GM18873 (cell line): ENCODE measurements around the gene GPATCH8.
"Not testable (repeated sequence)": the region's sequence is repeated elsewhere in the genome, so short reads cannot be mapped to it uniquely, and the experiment has no call there.

Source experiments
- ATAC-seq: cut with Tn5 transposase; IDR thresholded peaks from one replicate; pipeline ENCODE4 v1.9.1; 2021; ENCODE audit warnings: mild to moderate bottlenecking, moderate library complexity, moderate number of reproducible peaks; ENCODE audit not compliant: unreplicated experiment, low FRiP score

Gene GPATCH8

DNA sequence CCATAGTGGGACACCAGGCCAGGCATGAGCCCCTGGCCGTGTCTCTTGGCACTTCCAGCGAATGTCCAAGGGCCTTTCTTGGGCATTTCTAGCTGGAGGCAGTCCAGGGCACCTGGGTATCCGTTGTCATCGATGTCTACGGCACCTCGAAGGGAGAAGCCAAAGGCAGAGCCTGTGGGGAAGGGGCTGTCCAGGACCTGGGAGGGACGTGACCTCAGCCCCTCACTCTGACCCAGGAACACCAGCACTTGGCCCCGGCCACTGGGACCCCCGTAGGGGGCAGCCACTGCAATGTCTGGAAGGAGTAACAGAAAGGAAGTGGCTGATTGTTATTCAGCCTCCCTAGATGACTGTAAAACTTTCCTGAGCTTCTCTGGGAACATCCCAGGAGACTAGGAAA is 122.4 kb downstream of the GPATCH8 start:
- no peak for ATAC-seq

DNA sequence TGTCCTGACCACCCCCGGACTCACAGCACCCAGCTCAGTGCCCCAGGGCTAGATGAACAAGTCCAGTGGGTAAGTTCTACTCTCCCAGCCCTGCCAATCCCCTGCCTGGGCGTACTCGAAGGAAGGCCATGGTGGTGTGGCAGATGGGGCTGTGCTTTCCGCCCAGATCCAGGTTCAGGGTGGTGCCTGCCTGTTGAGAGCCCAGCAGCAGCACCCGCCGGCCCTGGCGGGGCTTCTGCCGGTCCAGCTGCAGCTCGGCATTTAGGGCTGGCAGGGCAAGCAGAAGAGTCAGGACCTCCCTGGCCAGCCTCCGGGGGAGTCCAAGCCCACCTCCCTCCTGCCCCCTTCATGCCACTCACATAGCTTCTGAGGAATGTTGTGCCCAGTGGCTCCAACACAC is 123.3 kb downstream of the GPATCH8 start:
- ATAC-seq: no peak

DNA sequence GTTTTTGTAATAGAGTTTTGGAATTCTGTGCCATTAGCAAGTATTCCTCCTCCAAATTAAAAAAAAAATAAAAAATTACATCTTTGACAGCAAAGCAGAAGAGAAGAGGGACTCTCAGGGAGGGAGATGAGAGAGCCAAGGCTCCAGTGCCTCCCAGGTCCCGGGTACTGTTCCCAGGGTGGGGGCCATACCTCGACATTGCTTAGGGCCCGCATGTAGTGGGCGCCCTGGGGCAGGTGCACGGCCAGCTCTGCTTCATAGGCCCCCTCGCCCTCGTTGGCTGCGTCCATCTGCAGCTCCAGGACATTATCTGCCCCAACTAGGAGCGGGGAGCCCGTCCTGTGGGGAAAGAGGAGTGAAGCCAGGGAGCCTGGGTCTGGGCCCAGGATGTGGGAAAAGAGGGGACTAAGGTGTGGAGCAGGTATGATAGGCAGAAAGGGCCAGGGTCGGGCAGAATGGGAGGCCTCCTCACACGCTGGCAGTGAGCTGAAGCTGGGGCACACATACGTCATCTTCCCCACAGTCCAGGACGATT is 125.0 kb downstream of the GPATCH8 start:
- no peak for ATAC-seq

DNA sequence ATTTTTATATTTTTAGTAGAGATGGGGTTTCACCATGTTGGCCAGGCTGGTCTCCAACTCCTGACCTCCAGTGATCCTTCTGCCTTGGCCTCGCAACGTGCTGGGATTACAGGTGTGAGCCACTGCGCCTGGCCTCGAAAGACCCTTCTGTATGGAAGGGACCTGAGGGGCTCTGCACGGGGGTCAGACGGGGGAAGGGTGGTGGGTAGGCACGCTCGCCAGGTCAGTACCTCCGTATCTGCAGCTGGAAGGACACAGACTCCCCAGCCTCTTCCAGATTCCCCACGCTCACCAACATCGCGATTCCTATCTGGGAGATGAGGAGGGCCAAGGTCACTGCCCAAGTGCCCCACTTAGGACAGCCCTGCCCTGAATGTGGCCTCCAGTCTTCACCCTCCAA is 126.4 kb downstream of the GPATCH8 start:
- no peak for ATAC-seq

DNA sequence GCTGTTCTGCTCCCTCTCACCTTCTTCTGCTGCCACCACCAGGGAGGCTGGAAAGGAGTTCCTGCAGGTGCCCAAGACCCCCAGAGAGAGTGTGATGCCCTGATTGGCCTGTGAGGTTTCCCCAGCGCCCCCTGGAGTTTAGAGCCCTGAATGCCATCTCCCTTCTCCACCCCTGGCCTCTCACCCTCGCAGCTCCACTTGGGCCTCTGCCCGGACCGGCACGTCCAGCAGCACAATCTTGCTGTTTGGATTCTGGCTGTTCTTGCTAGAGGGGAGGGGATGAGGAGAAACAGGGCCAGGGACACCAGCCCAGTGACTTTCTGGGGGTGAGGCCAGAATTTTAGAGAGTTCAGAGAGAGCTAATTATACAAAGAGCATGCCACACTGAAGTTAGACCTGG is 127.1 kb downstream of the GPATCH8 start:
- ATAC-seq: no peak

DNA sequence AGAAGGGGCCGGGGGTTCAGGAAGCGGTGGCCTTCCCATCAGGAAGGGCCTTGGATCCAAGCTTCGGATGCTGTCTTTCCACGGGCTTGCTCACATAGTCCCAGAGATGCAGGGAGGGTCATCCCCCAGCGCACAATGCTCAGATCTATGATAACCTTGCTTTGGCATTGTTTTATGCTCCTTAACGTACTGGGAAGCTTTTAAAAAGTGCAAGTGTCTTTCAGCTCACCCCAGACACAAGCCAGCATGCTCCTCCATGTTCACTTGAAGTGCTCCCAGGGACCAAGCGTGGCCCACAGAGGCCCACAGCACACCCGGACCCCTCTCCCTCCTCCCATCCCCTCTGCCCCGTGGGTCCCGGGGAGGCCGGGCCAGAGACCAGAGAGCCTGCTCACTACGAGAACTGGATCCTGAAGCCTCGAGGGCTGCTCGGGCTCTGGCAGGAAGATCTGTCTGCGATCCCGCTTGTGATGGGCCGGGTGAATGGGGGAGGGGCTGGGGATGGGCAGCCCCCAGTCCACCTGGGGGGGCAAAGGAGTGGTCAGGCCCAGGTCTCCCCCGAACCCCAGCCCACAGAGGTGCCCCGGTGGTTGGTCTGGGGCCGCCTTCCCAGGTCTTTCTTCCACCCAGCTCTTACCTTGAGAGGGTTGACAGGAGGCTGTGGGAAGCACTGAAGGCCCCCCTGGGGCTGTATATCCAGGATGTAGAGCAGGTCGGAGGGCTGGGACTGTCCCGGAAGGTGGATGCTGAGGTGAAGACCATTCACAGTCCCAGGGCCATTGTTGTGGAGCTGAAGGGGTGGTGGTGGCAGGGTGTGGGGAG is 127.8 kb downstream of the GPATCH8 start:
- no peak for ATAC-seq

DNA sequence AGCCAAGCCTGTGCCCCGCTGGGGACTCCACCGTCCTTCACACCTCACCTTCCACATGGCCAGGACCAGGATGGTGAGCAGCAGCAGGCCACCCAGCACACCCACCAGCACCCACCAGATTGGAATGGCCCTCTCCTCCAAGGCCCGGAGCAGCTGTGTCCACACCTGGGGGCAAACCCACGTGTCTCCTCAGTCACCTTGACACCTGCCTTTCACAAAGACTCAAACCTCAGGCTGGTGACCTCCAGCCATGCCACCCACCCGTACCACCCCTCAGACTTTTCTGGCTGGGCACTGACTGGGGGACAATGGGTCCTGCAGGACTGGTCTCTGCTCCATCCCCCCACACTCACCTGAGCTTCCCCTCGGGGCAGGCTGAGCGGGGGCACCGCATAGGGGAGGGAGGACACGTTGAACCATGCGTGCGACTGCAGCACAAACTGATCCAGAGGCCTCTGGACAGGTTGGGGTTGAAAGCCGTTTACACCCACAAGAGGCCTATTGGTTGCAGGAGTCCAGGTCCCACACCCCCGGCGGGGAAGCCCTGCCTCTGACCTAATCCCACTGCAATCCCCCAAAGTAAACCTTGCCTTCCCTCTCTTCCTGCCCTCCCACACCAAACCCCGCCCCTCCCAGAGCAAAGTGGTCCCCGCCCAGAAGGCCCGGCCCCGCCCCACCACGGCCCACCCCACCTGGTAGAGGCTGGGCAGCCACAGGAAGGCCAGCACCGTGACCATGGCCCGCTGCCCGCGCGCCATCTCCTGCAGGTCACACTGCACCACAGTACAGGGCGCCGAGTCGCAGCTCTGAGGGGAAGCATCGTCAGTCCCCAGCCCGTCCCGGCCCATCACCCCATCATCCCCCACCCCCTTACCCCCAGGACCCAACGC is 128.7 kb downstream of the GPATCH8 start:
- no peak for ATAC-seq

DNA sequence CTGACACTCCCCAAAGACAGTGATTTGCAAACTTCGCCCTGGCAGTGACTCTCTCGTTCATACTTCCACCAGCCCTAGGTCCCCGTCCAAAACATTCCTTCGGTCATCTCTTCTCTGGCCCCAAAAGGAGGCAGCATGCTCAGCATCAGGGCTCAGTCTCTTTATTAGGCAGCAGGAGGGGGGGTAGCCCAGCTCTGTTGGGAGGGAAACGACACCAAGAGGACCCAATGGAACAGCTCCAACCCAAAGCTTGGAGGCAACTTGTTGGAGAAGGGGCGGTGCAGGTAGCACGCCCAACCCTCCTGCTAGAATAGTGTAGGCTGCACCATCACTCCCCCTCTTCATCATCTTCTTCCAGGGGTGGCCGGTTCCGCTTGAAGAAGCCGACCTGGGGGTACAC is 131.2 kb downstream of the GPATCH8 start:
- no peak for ATAC-seq

DNA sequence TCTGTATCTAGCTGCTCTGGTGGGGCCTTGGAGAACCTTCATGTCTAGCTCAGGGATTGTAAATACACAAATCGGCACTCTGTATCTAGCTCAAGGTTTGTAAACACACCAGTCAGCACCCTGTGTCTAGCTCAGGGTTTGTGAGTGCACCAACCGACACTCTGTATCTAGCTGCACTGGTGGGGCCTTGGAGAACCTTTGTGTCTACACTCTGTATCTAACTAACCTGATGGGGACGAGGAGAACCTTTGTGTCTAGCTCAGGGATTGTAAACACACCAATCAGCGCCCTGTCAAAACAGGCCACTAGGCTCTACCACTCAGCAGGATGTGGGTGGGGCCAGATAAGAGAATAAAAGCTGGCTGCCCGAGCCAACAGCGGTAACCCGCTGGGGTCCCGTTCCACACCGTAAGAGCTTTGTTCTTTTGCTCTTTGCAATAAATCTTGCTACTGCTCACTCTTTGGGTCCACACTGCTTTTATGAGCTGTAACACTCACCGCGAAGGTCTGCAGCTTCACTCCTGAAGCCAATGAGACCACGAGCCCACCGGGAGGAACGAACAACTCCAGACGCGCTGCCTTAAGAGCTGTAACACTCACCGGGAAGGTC is 133.7 kb downstream of the GPATCH8 start:
- not testable (repeated sequence) for ATAC-seq

DNA sequence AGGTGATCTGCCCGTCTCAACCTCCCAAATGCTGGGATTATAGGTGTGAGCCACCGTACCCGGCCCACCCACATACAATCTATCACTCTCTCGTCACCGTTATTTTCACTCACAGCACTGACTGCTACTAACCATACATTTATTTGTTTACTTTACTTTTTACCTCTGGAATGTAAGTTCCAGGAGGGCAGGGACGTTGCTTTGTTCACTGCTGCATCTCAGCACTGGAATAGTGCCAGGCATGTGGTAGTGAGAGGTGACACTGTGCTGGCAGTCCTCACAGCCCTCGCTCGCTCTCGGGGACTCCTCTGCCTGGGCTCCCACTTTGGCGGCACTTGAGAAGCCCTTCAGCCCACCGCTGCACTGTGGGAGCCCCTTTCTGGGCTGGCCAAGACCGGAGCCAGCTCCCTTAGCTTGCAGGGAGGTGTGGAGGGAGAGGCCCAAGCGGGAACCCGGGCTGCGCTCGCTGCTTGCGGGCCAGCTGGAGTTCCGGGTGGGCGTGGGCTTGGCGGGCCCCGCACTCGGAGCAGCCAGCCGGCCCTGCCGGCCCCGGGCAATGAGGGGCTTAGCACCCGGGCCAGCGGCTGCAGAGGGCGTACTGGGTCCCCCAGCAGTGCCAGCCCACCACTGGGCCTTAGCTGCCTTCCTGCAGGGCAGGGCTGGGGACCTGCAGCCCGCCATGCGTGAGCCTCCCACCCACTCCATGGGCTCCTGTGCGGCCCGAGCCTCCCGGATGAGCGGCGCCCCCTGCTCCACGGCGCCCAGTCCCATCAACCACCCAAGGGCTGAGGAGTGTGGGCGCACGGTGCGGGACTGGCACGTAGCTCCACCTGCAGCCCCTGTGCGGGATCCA is 134.6 kb downstream of the GPATCH8 start:
- not testable (repeated sequence) for ATAC-seq

DNA sequence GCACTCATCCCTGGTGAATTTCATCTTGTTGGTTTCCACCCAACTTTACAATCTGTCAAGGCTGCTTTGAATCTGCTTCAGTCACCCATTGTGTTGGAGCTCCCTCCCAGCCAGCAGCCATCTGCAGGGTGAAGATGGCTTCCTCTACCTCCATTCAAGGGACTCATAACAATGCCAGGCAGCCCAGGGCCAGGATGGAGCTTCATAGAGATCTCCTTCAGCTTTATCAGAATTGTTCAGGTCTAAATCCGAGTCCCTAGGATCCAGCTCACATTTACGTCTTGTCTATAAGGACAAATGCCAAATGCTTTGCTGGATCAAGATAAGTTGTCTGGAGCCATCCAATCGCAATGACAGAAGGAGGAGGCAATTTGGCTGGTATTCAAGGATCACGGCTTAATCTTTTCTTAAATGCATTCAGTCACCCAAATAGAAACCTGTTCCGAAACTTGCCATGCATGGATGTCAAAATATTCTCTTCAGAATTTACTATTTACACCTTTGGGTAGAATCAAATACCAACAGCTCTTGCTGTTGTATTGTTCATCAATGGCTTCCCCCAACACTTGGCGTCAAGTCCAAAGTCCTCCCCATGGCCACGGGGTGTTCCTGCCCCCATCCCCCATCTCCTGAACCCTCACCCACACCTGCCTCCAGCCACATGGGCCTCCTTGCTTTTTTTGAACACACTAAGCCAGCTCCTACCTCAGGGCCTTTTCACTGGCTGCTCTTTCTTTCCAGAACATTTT is 135.8 kb downstream of the GPATCH8 start:
- ATAC-seq: no peak

DNA sequence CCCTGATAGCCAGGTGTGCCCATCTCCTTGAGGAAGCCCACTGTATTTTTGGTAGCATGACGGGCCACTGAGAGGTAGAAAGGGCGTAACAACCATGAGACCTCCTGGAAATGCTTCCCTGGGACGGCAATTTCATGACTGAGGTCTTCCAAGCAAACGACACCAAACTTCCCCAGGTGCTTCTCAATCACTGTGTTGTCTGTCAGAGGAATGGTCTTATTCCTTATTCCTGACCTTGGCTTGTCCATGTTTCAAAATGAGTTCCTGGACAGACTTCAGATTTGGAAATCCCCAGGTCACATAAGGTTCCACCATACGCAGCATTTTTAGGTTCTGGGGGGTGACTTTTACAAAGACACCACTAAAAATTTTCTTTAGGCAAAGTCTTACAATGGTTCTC is 138.2 kb downstream of the GPATCH8 start:
- not testable (repeated sequence) for ATAC-seq

DNA sequence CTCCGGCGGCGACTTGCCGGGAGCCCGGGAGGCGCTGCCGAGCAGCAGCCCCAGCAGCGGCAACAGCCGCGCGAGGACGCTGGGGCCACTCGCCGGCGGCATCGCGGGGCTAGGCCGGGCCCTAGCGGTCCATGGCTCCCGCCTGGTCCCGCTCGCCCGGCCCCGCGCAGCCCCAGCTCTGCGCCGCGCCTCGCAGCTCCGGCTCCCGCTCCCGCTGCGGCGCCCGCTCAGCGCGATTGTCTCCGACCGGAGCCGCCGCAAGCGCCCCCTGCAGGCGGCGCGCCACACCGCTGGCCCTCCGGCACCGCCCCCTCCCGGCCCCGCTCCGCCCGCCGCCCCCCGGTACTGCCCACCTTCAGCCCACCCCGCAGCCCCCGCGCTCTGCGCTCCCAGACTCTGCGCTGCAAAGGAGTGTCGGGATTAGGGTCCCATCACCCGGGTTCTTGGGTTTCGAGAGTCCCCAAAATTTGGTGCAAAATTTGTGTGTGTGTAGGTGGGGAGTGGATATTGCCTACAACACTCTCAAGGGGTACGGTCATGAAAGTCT is 139.5 kb downstream of the GPATCH8 start, which contains the start of gene FAM171A2:
FAM171A2 (minus strand) TSS at position 241 of the 547 bp plus-strand sequence; CDS start at position 102, 139 bp downstream.
- ATAC-seq: no peak

DNA sequence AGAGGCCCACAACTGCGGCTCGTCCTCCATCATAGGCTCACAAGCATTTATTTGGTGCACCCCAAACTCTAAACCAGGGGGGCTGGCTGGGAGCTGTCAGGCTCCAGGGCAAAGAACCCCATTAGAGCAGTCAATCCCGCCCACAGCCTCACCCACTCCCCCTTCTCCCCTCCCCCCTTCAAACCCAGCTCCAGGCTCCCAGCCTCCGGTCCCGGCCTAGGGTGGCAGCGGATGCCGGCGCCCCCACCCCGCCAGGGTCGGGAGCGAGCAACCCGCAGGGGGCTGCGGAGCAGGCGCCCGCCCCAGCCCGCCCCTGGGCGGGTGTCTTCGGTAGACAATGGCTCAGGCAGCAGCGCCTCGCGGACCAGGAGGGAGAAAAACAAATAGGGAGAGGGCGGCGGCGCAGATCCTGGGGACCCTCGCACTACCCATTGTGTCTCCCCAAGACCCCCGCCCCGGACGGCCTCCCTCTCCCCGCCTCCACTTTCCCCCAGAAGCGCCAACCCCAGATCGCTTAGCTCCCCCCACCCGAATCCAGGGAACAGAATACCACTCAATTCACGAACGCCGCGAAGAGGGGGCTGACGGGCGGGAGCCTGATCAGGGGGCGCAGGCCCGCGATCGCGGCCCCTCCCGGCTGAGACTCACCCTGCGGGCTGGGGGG is 140.1 kb downstream of the GPATCH8 start:
- no peak for ATAC-seq

DNA sequence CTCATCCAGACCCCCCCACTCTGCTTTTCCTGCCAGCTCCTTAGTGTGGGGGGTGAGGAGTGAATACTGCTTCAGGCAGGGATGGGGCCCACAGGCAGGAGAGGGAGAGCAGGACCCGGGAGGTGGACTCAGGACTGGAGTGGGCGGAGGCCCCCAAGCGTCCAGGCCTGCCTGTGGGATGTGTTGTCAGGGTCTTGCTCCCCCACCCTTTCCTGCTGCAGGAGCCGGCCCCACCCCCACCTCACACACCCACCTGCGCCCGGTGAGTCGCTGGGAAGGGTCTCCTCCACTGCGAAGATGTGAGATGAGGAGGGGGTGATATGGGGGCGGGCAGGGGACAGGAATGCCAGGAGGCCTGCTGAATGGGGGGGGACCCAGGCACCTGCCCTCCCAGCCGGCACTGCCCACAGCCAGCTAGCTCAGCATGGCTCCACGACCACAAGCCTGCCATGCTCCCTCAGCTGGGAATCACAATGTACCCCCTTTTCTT is 140.7 kb downstream of the GPATCH8 start:
- ATAC-seq: no peak

DNA sequence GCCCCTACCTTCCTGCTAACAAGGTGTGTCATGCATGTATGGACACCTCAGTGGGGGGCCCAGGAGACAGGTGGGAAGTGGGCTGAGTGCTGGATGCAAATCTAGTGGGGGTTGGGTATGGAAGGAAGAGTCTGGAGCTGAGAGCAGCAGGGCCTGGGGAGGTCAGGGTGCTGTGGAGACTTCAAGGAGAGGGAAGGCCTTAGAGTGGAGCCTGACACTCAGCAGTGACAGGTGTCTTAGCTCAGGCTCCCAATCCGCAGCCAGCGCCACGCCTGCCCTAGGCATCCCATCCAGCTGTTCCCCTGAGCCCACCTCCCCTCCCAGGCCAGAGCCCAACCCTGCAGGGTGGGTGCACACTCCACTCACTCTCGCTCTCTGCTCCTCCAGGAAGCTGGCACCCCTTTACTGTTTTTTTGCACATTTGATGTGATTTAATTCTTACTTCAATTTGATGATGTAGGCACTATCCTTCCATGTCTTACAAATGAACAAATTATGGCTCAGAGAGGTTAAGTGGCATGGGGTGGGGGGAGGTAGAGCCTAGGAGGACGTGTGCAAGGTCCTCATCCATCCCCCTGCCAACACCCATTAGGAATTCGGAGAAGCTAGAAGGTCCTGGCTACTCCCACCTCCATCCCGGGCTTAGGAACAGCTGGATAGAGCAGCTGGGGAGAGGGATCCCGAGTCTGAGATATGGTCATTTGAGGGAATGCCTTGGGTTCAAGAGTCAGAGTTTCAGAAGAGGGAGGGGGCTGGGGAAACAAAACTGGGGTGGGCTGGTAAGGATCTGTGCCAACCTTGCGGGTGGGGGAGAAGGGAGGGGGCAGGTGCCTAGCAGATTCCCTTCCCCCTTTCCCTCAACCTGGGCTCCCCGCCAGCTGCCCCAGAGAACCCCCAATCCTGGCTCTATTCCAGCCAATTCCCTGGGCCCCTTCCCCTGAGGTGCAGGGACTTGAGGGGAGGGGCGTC is 141.6 kb downstream of the GPATCH8 start:
- no peak for ATAC-seq

DNA sequence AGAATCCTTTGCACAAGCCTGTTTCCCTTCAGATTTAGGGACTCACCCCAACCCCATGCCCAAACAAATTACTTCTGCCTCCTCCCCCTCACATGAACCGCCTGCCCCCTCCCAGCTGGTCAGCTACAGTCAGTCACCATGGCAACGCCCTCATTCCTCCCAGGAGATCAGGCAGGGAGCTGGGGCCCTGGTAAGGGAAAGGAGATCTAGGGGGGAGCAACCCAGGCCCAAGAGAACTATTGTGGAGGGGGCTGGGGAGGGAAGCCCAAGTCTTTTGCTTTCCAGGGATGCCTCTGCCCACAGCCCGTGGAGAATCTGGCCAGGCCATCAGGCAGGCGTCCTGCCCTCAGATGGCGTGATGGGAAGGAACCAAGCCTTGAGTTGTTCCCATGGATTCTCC is 142.4 kb downstream of the GPATCH8 start:
- ATAC-seq: no peak
